ENCODE results near the gene PAX2.
A peak's percentile ranks its signal among the peaks of the same experiment; 100 is the strongest.

PAX2 gene

DNA sequence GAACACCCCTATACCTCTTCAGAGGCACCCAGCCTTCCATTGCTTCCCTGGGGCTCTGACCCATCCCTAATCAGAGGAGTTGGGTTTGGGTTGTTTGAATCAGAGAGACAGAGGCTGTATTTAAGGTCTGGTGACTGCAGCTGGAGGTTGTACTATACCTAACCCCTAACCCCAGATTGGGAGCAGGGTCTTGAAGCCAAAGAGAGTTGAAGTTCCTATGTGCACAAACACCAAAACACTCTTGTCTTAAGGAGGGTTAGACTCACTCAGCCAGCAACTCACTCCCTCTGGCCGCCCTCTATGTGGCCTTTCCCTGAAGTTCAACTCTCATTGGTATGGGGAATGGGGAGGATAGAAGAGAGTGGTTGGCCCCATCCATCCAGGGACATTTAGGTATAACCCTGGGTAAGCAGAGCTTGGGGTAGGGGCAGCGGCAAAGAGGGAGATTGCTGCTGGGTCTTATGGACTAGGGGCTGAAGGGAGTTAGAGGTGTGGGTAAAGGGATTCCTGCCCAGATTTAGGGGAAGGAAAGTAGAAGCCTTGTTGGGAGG is 80.0 kb downstream of the PAX2 start:
- DNase-seq, result no peak

DNA sequence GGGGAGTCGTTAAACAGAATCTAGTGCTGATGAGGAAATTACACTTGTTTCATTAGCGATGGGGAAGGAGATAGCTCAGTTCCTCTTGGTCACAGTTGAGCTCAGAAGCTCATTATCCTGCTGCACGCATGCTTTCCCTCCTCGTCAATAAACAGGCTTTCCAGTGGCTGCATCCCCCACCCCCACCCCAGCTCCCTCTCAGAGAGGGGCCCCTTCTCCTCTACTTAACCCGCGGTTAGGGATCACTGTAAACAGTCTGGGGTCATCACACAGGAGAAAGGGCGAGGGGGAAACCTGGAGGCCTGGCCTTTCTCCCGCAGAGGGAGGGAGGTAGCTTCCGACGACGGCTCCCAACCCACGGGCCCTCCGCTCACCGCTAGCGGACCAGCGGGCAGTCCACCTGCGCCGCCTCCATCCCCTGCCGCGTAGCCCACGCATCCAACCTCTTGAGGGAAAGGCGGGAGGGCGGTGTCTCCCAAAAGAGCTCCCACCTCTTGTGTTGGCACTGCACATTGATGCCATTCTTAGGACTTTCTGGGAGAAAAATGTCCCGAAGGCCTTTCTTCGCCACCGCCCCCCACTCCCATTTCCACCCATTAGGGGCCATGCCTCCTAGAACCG is 80.8 kb downstream of the PAX2 start:
- DNase-seq, result peak; percentile 63

DNA sequence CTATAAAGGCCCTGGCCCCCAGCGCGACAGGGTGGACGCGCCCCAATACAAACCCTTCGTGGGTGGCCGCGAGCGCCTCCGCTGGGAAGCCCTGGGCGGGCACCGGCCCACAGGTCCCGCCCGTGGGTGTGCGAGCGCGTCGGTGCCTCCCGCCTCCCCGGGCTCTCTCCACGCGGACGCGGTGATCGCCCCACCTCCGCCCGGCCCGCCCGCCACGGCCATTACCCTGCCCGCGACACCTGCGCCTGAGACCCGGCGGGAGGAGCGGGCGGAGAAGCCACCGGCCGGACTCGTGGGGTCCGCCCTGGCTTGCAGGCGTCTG is 81.2 kb downstream of the PAX2 start:
- DNase-seq, result no peak

DNA sequence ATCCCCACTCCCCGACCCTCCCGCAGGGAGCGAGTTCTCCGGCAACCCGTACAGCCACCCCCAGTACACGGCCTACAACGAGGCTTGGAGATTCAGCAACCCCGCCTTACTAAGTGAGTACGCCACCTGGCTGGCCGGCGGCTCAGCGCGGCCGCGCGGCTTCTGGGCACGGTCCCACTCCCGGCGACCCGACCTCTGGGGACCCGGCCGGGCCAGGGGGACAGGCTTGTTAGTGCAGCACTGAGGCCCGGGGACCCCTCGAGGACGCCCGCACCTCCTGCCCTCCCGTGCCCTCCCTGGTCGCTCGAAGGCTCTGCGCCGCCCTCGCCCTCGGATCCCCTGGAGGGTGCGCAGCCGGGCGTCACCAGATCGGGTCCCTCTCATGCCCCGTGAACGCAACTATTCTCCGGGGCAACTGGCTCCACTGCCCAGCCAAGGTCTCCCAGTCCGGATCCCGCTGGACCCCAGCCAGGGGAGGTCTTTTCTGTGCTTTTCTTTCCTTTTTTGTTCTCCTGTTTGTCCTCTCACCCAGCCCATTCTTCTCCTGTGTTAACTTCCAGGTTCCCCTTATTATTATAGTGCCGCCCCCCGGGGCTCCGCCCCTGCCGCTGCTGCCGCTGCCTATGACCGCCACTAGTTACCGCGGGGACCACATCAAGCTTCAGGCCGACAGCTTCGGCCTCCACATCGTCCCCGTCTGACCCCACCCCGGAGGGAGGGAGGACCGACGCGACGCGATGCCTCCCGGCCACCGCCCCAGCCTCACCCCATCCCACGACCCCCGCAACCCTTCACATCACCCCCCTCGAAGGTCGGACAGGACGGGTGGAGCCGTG is 81.8 kb downstream of the PAX2 start:
- DNase-seq, result peak; percentile 40

DNA sequence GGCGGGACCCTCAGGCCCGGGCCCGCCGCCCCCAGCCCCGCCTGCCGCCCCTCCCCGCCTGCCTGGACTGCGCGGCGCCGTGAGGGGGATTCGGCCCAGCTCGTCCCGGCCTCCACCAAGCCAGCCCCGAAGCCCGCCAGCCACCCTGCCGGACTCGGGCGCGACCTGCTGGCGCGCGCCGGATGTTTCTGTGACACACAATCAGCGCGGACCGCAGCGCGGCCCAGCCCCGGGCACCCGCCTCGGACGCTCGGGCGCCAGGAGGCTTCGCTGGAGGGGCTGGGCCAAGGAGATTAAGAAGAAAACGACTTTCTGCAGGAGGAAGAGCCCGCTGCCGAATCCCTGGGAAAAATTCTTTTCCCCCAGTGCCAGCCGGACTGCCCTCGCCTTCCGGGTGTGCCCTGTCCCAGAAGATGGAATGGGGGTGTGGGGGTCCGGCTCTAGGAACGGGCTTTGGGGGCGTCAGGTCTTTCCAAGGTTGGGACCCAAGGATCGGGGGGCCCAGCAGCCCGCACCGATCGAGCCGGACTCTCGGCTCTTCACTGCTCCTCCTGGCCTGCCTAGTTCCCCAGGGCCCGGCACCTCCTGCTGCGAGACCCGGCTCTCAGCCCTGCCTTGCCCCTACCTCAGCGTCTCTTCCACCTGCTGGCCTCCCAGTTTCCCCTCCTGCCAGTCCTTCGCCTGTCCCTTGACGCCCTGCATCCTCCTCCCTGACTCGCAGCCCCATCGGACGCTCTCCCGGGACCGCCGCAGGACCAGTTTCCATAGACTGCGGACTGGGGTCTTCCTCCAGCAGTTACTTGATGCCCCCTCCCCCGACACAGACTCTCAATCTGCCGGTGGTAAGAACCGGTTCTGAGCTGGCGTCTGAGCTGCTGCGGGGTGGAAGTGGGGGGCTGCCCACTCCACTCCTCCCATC is 82.7 kb downstream of the PAX2 start:
- DNase-seq, result peak; percentile 60

DNA sequence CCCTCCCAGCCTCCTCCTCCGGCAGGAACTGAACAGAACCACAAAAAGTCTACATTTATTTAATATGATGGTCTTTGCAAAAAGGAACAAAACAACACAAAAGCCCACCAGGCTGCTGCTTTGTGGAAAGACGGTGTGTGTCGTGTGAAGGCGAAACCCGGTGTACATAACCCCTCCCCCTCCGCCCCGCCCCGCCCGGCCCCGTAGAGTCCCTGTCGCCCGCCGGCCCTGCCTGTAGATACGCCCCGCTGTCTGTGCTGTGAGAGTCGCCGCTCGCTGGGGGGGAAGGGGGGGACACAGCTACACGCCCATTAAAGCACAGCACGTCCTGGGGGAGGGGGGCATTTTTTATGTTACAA is 83.3 kb downstream of the PAX2 start:
- DNase-seq, result peak; percentile 45

DNA sequence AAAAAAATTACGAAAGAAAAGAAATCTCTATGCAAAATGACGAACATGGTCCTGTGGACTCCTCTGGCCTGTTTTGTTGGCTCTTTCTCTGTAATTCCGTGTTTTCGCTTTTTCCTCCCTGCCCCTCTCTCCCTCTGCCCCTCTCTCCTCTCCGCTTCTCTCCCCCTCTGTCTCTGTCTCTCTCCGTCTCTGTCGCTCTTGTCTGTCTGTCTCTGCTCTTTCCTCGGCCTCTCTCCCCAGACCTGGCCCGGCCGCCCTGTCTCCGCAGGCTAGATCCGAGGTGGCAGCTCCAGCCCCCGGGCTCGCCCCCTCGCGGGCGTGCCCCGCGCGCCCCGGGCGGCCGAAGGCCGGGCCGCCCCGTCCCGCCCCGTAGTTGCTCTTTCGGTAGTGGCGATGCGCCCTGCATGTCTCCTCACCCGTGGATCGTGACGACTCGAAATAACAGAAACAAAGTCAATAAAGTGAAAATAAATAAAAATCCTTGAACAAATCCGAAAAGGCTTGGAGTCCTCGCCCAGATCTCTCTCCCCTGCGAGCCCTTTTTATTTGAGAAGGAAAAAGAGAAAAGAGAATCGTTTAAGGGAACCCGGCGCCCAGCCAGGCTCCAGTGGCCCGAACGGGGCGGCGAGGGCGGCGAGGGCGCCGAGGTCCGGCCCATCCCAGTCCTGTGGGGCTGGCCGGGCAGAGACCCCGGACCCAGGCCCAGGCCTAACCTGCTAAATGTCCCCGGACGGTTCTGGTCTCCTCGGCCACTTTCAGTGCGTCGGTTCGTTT is 83.9 kb downstream of the PAX2 start:
- DNase-seq, result peak; percentile 7

DNA sequence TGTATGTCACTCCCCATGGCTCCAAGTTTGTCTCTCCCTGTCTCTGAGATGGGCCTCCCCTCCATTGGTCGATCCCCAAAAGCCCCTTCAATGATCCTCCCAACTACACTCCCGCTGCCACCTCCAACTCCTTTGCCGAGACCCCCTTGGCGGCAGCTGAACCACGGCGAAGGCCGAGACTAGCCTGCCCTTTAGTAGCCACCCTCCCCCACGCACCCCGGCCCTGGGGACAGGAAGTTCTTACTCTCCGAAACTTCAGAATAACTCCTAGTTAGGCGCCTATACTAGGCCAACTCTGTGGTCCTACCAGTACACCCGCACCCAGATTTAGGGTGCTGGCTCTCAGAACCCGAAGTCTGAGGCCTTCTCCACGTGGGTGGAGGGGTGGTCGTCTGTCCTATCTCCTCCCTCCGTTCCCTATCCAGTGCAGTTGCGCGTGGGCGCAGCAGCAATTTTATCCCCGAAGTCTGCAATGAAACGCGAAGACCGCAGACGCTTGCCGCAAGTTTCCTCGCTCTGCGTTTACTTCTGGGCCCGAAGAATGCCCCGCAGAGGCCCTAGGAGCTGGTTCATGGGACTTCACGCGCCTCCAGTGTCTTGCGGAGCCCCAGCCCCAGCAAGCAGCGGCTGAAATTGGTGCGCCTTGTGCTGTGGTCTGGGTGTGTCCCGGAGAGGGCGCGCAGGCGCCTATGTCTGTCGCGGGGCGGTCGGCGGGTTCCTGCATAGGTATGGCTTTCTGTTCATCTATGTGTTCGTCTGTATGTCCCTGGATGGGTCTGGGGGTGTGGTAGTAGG is 84.7 kb downstream of the PAX2 start:
- peak; percentile 16 for DNase-seq

DNA sequence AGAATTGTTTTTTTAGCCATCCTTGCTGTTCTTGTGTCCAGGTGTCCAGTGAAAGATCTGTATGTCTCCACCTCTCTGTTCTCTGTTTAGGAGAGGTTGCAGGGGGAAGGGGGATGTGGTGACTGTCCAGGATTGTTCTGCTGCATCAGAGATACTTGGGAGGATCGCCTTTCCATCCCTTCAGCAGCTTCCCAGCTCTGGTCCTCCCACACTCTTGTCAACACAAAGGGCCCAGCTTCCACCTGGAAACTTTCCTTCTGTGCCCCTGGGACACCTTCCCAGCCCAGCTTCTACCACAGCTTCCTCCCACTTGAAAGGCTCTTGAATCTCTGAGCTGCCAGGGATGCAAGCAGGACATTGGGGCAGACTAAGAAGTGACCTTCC is 85.3 kb downstream of the PAX2 start:
- no peak for DNase-seq

DNA sequence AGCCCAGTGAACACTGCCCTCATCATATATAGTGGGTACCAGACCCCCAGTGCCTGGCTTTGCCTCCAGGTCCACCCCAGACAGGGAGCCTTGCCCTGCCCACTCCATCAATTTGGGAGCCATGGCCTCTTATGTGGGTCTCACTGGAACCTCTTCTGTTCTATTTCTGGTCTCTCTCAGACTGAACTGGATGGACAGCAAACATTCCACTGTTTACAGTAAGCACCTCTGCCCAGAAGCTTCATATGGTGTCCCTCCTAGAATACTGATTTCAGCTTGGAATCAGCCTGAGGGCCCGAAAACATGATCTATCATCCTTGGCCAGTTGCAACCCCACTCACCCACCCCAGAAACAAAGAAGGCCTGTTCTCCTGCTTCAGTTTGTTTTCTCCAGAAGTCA is 86.4 kb downstream of the PAX2 start:
- no peak for DNase-seq

DNA sequence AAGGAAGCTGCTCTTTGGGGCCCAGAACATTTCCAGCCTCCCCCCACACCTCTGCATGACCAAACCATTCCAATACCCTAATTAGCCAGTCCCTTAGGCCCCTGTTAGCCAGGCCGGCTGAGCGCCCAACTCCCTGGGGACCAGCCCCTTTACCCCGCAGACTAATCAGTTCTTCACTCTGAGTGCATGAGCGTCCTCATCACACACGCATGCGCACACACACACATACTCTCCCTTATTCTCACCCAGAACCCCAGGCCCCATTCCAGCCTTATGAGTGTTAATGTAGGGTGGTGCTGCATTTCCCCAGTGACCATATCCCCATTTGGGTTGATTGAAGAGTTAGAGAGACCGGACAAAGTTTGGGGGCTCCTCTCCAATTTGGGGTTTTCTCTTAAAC is 90.4 kb downstream of the PAX2 start:
- no peak for DNase-seq

DNA sequence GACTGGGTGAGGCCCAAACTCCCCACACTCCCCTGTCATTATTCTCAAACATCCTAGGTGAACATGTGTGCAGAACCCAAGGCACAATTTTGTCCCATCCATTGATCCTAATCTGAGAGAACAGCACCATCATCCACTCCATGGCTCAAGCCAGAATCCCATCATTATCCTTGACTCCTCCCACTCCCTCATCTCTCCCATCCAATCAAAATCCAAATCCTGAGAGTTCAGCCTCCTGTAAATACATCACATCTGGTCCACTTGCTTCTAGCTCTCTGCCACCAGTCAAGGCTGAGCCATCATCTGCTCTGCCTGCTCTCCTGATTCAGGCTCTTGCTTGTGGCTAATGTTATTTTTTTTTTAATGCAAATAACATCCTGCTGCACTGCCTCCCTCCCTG is 91.5 kb downstream of the PAX2 start:
- DNase-seq, result no peak

DNA sequence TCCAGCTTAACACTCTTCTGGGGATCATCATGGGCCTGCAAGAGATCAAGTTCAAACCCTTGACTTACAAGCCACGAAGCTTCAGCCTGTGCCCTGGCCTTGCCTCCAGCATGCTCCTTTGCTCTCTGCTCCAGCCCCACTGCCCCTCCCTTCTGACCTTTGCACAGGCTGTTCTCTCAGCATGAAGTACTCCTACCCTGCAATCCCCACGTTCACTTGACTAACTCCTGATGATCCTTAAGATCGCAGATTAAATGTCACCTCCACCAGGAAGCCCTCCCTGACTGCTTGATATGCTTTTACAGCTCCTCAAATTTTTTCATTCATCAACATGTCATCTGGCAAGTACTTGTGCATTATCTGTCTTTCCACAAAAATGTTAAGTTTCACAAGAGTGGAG is 91.9 kb downstream of the PAX2 start:
- DNase-seq, result no peak

DNA sequence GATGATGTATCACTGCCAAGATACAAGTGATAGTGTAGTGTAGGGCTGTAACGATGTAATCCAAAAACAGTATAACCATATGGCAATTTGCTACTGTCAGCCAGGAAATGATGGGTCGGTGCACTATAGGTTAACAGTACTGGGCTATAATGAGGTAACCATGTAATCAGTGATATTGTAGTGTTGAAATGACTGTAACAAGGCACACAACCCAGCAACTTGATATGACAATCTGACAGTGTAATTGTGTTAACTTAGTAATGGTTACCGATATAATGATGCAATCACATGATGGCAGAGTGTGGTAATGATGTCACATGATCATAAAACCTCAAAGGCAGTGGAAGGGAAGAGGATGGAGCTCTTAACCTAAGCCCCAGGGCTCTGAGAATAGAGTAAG is 93.6 kb downstream of the PAX2 start:
- DNase-seq, result peak; percentile 15

DNA sequence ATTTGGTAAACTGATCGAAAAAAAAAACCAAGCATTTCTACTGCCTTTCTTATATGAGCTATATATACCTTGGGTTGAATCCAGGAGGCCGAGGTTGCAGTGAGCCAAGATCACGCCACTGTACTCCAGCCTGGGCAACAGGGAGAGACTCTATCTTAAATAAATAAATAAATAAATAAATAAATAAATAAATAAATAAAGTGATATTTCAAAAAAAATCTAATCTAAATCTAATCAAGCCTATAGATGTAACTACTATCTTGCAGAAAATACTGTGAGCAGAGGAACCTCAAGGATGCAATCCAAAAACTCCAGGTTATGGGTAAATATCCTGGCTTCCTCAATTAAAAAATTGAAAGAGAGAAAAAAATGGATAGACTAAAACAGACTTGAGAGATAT is 96.1 kb downstream of the PAX2 start:
- no peak for DNase-seq

DNA sequence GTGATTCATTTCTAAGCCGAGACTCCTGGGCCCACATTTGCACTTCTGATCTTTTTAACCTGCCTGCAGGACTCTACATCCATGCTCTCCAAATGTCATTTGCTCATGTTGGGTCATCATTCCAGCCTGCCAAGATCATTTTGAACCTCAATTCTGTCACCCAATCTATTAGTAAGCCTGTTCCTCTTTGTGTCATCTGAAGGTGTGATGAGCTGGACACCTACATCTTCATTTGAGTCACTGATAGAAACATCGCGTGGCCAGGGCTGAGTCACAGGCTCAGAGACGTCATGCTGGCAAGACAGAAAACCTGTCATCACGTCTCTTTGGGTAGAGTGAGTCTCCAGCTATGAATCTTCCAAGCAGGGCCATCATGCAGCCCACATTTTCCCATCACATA is 102.1 kb downstream of the PAX2 start:
- DNase-seq, result no peak

DNA sequence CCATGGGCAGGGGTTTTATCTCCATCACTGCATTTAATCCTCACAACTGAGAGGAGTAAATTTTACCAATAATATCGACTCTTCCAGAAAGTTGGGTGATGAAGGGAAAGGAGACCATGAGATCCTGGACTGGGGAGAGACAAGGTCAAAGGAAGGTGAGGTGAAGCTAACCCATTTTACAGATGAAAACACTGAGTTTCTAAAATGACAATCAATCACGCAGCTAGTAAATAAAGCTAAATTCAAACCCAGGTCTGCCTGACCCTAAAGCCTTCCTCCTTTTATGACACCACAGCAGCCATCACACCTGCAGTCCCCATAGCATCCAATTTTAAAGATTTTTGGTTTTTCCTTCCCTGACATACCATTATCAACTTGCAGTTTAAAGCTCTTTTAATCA is 103.4 kb downstream of the PAX2 start:
- DNase-seq, result no peak

DNA sequence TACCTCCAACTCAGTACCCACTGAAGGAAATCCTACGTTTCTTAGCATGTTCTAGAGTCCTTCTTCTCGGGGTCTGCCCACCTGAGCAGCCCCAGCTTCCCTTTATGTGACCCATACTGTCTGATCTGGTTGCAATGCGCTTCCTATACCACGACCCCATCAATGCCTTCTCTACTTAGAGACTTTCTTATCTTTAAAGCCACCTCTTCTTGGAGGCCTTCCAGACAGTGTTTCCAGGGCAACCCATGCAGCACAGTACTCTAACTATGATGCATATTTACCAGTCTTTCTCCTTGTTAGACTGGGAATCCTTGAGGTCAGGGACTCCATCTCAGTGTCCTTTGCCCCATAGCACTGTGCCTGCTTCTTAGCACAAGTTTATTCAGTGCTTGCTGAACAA is 112.9 kb downstream of the PAX2 start:
- DNase-seq, result peak; percentile 42

DNA sequence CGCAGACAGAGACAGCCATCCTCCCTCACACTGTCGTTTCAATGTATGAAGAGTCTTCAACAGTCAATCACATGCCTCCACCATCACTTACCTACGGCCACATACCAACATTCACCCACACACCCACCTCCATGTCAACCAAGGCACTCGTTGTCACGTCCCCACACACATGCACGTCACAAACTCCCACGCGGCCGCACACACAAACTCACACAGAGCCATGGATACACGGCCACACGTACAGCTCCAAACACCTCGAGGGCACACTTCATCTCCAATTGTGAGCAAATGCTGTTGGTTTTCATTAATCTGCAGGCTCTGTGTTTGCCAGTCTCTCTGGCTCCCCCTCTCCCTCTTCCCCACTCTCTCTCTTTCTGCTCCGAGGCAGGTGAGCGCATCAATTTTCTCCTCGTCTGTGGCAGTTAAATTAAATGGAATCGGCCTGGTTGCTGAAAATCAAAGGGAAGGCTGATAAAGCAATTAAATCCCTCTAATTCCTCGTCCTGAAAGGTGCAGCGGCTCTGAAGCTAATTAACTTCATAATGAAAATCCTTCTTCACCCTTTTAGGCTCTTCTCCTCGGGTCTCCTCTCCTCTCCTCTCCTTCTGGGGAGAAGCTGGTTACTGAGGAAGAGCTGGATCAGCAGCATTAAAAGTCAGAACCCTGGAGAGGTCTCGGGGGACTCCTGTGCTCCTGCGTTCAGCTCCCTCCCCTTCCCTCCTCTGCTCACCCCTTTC is 113.5 kb downstream of the PAX2 start:
- no peak for DNase-seq

DNA sequence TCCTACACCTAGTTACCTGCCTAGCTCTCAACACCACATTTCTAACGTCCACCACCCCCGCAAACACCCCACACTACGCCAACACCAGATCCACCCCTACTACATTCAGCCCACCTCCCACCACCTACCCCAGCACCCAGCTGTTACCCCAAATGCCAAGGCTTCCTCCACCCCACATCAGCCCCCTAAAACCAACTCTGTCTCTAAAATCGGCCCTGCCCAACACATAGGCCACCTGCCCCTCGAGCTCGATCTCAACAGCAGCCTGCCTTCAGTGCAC is 114.0 kb downstream of the PAX2 start:
- DNase-seq, result no peak

DNA sequence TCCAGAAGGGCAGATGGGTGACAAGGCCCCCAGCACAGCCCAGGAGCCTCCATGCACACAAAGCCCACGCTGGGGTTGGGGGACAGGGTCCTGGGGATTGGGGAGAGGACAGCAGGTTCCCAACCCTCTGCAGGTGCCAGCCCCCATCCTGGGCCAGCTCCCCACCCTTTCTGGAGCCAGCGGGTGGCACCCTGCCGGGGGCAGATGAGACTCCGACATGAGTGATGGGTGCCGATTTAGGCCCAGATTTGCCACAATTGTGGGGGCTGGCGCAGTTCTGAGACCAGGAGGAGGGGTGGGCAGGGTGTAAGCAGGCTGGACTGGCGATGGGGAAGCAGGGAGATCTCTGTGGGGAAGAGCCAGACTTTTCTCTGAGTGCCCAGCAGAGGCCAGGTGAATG is 118.1 kb downstream of the PAX2 start:
- no peak for DNase-seq

Data from hematopoietic multipotent progenitor cell treated with erythropoietin and hydrocortisone succinate and interleukin-3 and kit ligand, for 6 days (in vitro differentiated cells).